Measurements from ENCODE around the gene PCSK5.

- TF ChIP-seq USF2 (IDR thresholded peaks at IDR 0.05; ENCODE audit: low read length) (no peak), POLR2A (IDR thresholded peaks at IDR 0.05; ENCODE audit: control extremely low read depth in 1 of 2, low read depth in 2 of 2, low read length in 2 of 2) (no peak), SIN3A (conservative IDR thresholded peaks at IDR 0.05 in 1 of 2, IDR thresholded peaks at IDR 0.05 in 1 of 2; ENCODE audit: low read depth in 1 of 2, low read length in 2 of 2) (no peak), TAF1 (IDR thresholded peaks at IDR 0.05; ENCODE audit: low read depth, low read length) (no peak), ZNF274 (IDR thresholded peaks at IDR 0.05; ENCODE audit: borderline replicate concordance, extremely low read depth, low read length) (no peak), TEAD4 (IDR thresholded peaks at IDR 0.05; ENCODE audit: low read depth, low read length) (no peak)
- TF ChIP-seq, protein P1, sequence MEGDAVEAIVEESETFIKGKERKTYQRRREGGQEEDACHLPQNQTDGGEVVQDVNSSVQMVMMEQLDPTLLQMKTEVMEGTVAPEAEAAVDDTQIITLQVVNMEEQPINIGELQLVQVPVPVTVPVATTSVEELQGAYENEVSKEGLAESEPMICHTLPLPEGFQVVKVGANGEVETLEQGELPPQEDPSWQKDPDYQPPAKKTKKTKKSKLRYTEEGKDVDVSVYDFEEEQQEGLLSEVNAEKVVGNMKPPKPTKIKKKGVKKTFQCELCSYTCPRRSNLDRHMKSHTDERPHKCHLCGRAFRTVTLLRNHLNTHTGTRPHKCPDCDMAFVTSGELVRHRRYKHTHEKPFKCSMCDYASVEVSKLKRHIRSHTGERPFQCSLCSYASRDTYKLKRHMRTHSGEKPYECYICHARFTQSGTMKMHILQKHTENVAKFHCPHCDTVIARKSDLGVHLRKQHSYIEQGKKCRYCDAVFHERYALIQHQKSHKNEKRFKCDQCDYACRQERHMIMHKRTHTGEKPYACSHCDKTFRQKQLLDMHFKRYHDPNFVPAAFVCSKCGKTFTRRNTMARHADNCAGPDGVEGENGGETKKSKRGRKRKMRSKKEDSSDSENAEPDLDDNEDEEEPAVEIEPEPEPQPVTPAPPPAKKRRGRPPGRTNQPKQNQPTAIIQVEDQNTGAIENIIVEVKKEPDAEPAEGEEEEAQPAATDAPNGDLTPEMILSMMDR (IDR thresholded peaks at IDR 0.05; ENCODE audit: control extremely low read depth in 1 of 3, insufficient read depth in 1 of 3, low read depth in 1 of 3, low read length in 3 of 3) = no peak
Observed at GRCh38 chr9:75891277-75891741, 836 bp downstream of the PCSK5 start.
